ENCODE data around the gene PLEKHG3.

DNA sequence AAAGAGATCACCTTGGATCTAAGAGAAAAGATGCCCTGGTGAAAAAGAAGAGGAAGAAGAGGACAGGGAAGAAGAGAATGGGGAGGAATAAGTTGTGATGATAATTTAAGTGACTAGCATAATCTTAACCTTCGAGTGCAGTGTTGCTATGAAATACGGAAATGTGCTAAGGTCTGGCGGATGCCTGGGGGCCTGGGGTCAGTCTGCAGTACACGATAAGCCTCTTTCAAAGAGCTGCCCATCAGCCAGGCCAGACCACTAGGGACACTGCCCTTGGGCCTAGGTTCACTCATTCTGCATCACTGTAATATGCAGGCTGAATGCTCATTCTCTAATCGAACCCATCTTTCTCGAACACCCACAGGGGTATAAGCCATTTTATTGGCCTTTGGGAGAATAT is 83.4 kb downstream of the PLEKHG3 start:
- no peak for TF ChIP-seq POLR2A (IDR thresholded peaks at IDR 0.05)
- TF ChIP-seq, protein P1, sequence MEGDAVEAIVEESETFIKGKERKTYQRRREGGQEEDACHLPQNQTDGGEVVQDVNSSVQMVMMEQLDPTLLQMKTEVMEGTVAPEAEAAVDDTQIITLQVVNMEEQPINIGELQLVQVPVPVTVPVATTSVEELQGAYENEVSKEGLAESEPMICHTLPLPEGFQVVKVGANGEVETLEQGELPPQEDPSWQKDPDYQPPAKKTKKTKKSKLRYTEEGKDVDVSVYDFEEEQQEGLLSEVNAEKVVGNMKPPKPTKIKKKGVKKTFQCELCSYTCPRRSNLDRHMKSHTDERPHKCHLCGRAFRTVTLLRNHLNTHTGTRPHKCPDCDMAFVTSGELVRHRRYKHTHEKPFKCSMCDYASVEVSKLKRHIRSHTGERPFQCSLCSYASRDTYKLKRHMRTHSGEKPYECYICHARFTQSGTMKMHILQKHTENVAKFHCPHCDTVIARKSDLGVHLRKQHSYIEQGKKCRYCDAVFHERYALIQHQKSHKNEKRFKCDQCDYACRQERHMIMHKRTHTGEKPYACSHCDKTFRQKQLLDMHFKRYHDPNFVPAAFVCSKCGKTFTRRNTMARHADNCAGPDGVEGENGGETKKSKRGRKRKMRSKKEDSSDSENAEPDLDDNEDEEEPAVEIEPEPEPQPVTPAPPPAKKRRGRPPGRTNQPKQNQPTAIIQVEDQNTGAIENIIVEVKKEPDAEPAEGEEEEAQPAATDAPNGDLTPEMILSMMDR (IDR thresholded peaks at IDR 0.05), result no peak
